HG02870 (cell line): Measurements from ENCODE around the gene NTM.
A peak's percentile ranks its signal among the peaks of the same experiment; 100 is the strongest.

Experiments
- ATAC-seq: cut with Tn5 transposase; IDR thresholded peaks from one replicate; pipeline ENCODE4 v1.9.1; 2021; ENCODE audit warnings: mild to moderate bottlenecking, moderate library complexity; ENCODE audit not compliant: unreplicated experiment

The NTM gene

GRCh38 chr11:131681920-131682319 lies 311.5 kb downstream of the NTM start:
- no peak for ATAC-seq

- no peak for ATAC-seq
Observed at GRCh38 chr11:131682373-131683015, 312.1 kb downstream of the NTM start.

GRCh38 chr11:131683131-131683530 lies 312.7 kb downstream of the NTM start:
- ATAC-seq, result no peak

GRCh38 chr11:131683666-131684065 lies 313.3 kb downstream of the NTM start:
- no peak for ATAC-seq

- no peak for ATAC-seq
Observed at GRCh38 chr11:131684111-131685060, 314.0 kb downstream of the NTM start.

- no peak for ATAC-seq
Observed at GRCh38 chr11:131685206-131685605, 314.8 kb downstream of the NTM start.

- no peak for ATAC-seq
Observed at GRCh38 chr11:131685906-131686305, 315.5 kb downstream of the NTM start.

GRCh38 chr11:131686836-131687235 lies 316.4 kb downstream of the NTM start:
- no peak for ATAC-seq

GRCh38 chr11:131687291-131688047 lies 317.1 kb downstream of the NTM start:
- no peak for ATAC-seq

GRCh38 chr11:131688048-131688693 lies 317.8 kb downstream of the NTM start:
- peak; percentile 78 for ATAC-seq

GRCh38 chr11:131689049-131689925 lies 318.9 kb downstream of the NTM start:
- no peak for ATAC-seq

- ATAC-seq, result no peak
Observed at GRCh38 chr11:131690362-131690761, 319.9 kb downstream of the NTM start.

- no peak for ATAC-seq
Observed at GRCh38 chr11:131690776-131691175, 320.4 kb downstream of the NTM start.

- ATAC-seq, result no peak
Observed at GRCh38 chr11:131691181-131692041, 321.0 kb downstream of the NTM start.

GRCh38 chr11:131692151-131692550 lies 321.7 kb downstream of the NTM start:
- ATAC-seq, result no peak

- no peak for ATAC-seq
Observed at GRCh38 chr11:131692961-131693360, 322.5 kb downstream of the NTM start.

GRCh38 chr11:131693756-131694155 lies 323.3 kb downstream of the NTM start:
- no peak for ATAC-seq

GRCh38 chr11:131694526-131695424 lies 324.4 kb downstream of the NTM start:
- ATAC-seq, result peak; percentile 98
